Body of pancreas (tissue), 4 donors: Measurements from ENCODE around the gene ARHGAP1. TPM values are rescaled to one million over a fixed set of nuclear protein-coding genes. Genes with fewer than 3 reads are reported as not detected.
"Not testable (repeated sequence)": the region's sequence is repeated elsewhere in the genome, so short reads cannot be mapped to it uniquely, and the experiment has no call there.

Experiments
- ATAC-seq: fragments of 150-250 bp; one replicate; pipeline ENCODE4 v1.9.1; 2016
- DNase-seq, 4 donors: peaks; one replicate each; pipeline ENCODE4 v3.0.0-alpha.2; 2019
- H3K27ac ChIP-seq, 4 donors: fragments of 200-600 bp; sonication (generic); 1 replicate in 3 of 4; 2 replicates in 1 of 4; pipeline versions ENCODE4 v1.5.1 to v1.6.1; 2016 to 2019; ENCODE audit warnings: mild to moderate bottlenecking in 1 of 4, mixed read lengths in 1 of 4, moderate library complexity in 1 of 4
- H3K27me3 ChIP-seq, 2 donors: fragments of 200-600 bp; sonication (generic); one replicate each; pipeline ENCODE4 v1.6.0; 2016; ENCODE audit warnings: mild to moderate bottlenecking in 1 of 2
- H3K36me3 ChIP-seq, 2 donors: fragments of 200-600 bp; sonication (generic); replicated peaks in 1 of 2; 2 replicates each; pipeline ENCODE4 v1.5.1; 2016; ENCODE audit warnings: low read depth in 2 of 2; ENCODE audit not compliant: insufficient read depth in 1 of 2
- H3K4me1 ChIP-seq: fragments of 200-600 bp; sonication (generic); one replicate; pipeline ENCODE4 v1.6.0; 2016
- H3K4me3 ChIP-seq, 2 donors: fragments of 200-600 bp; sonication (generic); 1 replicate in 1 of 2; 2 replicates in 1 of 2; pipeline ENCODE4 v1.5.1; 2016 to 2019
- H3K9me3 ChIP-seq, 3 donors: fragments of 200-600 bp; sonication (generic); 1 replicate in 2 of 3; 2 replicates in 1 of 3; pipeline ENCODE4 v1.5.1; 2016
- POLR2A ChIP-seq, 3 donors: fragments of 450-650 bp; IDR thresholded peaks; one replicate each; pipeline ENCODE4 v1.6.1; 2016; ENCODE audit warnings: antibody characterized with exemption in 3 of 3, mild to moderate bottlenecking in 2 of 3
- WGBS, 2 donors: methylation state at CpG; one replicate each; pipeline ENCODE4 v1.1.5; 2017; 5-methylcytosine and 5-hydroxymethylcytosine counted together
- intact Hi-C: fragments of 100-400 bp; cut with DNase I; formaldehyde crosslinking; loops from one replicate; pipeline ENCODE4 v1.15.1; 2023
- total RNA-seq, 2 donors: library from RNA; depleted of rRNA; stranded (reverse); fragments of >200 nt; gene quantifications; one replicate each; pipeline ENCODE4 v1.1.0, GENCODE V29; 2016
- TF ChIP-seq, protein P1 (sequence below), 7 experiments: fragments of 450-650 bp in 4 of 7; fragments of 200-600 bp in 3 of 7; sonication (generic) in 3 of 7; IDR thresholded peaks; one replicate each; pipeline ENCODE4 v1.5.1; 2016 to 2019; ENCODE audit warnings: antibody characterized with exemption in 7 of 7

Gene ARHGAP1
- total RNA-seq, 2 donors from 2014 or later: 27.8 to 43.5 TPM

GRCh38 chr11:46721286-46721685, 20.9 kb upstream of the ARHGAP1 start:
- no peaks in the 10 kb centered on the region for H3K9me3 ChIP-seq
- no peak overlapping the region for H3K27ac ChIP-seq
- no peak overlapping the region for H3K4me3 ChIP-seq
- no peak for ATAC-seq
- no peaks in the 10 kb centered on the region for H3K27me3 ChIP-seq
- TF ChIP-seq POLR2A (IDR thresholded peaks at IDR 0.05): no peak
- TF ChIP-seq, protein P1, sequence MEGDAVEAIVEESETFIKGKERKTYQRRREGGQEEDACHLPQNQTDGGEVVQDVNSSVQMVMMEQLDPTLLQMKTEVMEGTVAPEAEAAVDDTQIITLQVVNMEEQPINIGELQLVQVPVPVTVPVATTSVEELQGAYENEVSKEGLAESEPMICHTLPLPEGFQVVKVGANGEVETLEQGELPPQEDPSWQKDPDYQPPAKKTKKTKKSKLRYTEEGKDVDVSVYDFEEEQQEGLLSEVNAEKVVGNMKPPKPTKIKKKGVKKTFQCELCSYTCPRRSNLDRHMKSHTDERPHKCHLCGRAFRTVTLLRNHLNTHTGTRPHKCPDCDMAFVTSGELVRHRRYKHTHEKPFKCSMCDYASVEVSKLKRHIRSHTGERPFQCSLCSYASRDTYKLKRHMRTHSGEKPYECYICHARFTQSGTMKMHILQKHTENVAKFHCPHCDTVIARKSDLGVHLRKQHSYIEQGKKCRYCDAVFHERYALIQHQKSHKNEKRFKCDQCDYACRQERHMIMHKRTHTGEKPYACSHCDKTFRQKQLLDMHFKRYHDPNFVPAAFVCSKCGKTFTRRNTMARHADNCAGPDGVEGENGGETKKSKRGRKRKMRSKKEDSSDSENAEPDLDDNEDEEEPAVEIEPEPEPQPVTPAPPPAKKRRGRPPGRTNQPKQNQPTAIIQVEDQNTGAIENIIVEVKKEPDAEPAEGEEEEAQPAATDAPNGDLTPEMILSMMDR (IDR thresholded peaks at IDR 0.05): no peak
- no peaks in the 10 kb centered on the region for H3K36me3 ChIP-seq
- H3K4me1 ChIP-seq: peaks cover 9% of the 10 kb centered on the region
- WGBS, 2 donors: 78 to 83% methylated on average over 6 of the region's 6 CpGs
- DNase-seq: no peak
- intact Hi-C loops: no loop called here

DNA sequence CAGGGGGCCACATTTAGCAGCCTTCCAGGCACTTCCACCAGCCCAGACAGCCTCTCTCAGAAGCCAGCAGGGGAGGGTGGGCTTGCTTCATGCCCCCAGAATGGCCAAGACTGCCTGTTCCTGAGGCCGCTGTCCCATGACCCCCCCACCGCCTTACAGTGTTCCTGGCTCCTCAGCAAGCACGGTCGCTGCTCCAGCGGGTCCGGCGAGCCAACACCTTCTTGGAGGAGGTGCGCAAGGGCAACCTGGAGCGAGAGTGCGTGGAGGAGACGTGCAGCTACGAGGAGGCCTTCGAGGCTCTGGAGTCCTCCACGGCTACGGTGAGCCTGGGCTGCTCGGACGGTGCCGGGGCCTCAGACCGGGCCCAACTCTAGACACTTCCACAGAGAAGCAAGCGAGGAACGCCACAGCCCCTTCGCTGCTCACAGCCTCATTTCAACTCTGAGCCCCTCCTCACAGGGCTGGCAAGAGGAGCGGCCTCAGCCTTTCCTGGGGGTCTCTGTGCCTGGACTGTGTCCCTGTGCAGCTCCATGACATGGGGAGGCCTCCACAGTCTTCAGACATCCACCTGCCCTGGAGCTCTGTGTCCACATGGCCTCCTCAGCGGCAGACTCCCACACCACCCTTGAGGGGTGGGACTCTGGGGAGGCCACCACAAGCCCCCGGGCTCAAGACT, 19.3 kb upstream of the ARHGAP1 start:
- Histone ChIP-seq H3K4me3 (no peak overlapping the region), H3K4me1 (peaks cover 9% of the 10 kb centered on the region), H3K27me3 (no peaks in the 10 kb centered on the region), H3K27ac (no peak overlapping the region), H3K9me3 (no peaks in the 10 kb centered on the region), H3K36me3 (no peaks in the 10 kb centered on the region)
- 91 to 93% methylated on average over 22 to 25 of the region's 25 CpGs for WGBS, 2 donors
- TF ChIP-seq, protein P1 (IDR thresholded peaks at IDR 0.05): no peak
- no peak for TF ChIP-seq POLR2A (IDR thresholded peaks at IDR 0.05)
- intact Hi-C loops: no loop called here
- ATAC-seq (no peak), DNase-seq (no peak)

DNA sequence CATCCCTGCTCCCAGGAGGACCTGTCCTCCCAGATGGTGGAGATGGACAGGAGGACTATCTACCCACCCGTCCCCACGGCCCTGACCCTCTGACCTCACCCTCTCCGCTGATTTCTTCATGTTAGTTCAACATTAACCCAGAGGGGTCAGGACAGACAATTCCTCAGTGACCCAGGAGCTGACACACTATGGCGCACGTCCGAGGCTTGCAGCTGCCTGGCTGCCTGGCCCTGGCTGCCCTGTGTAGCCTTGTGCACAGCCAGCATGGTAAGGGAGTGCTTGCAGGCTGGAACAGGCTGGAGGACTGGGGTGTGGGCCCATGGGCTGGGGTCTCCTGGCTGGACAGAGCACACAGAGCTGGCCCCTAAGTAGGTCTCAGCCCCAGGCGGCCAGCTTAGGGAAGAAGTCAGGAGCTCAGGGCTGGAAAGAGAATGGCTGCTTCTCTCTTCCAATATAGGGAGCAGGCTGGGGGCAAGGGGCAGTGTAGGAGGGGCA, 18.7 kb upstream of the ARHGAP1 start, which contains the start of gene F2:
TSS of gene F2 (plus strand) at position 166 of the 495 bp plus-strand sequence. CDS start at position 189, 23 bp downstream.
- DNase-seq (no peak), ATAC-seq (no peak)
- no peaks in the 10 kb centered on the region for H3K9me3 ChIP-seq
- TF ChIP-seq, protein P1 (IDR thresholded peaks at IDR 0.05): no peak
- no peak for TF ChIP-seq POLR2A (IDR thresholded peaks at IDR 0.05)
- intact Hi-C loops: no loop called here
- no peaks in the 10 kb centered on the region for H3K27me3 ChIP-seq
- 49% methylated on average over 3 to 7 of the region's 7 CpGs for WGBS, 2 donors
- no peaks in the 10 kb centered on the region for H3K36me3 ChIP-seq
- H3K4me1 ChIP-seq: peaks cover 9% of the 10 kb centered on the region
- H3K4me3 ChIP-seq: no peak within 1 kb of the TSS
- no peak within 1 kb of the TSS for H3K27ac ChIP-seq

DNA sequence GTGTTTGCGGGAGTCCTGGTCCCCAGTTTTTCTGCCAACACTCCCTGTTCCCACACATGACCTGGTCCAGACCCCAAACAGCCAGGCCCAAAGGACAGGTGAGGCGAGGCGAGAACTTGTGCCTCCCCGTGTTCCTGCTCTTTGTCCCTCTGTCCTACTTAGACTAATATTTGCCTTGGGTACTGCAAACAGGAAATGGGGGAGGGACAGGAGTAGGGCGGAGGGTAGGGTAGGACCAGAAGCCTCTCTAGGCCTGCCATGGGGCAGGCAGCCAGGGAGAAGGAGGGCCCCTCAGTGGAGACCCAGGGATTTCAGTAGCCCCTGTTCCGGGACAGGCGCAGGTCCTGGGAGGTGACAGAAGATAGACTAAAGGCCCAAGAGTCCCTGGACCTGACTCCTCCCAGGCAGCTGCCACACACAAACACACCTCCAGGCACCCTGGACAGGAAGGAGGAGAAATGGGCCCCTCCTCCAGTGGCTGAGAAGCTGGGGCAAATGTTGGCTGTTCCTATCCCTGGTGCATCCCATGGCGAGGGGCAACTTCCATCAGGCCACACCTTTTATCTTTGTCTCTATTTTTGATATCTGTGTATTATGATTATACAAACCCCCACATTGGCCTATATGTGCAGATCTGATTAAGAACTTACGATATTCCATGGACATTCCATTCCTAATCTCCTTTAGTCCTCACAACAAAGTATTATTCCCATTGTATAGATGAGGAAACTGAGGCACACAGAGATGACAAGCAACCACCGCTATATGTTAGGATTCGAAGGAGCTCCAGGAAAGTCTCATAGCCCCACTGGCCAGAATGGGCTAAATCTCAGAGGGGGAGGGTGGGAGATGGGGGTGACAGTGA, 18.0 kb upstream of the ARHGAP1 start:
- TF ChIP-seq POLR2A (IDR thresholded peaks at IDR 0.05): no peak
- TF ChIP-seq, protein P1 (IDR thresholded peaks at IDR 0.05): no peak
- WGBS, 2 donors: 62 to 73% methylated on average over 11 of the region's 11 CpGs
- no peak overlapping the region for H3K27ac ChIP-seq
- no peaks in the 10 kb centered on the region for H3K27me3 ChIP-seq
- ATAC-seq (no peak), DNase-seq (peak in 3 of 4 donors; percentile 20 to 52 (median 23))
- intact Hi-C loops: no loop called here
- peaks cover 9% of the 10 kb centered on the region for H3K4me1 ChIP-seq
- no peak overlapping the region for H3K4me3 ChIP-seq
- no peaks in the 10 kb centered on the region for H3K9me3 ChIP-seq
- no peaks in the 10 kb centered on the region for H3K36me3 ChIP-seq

DNA sequence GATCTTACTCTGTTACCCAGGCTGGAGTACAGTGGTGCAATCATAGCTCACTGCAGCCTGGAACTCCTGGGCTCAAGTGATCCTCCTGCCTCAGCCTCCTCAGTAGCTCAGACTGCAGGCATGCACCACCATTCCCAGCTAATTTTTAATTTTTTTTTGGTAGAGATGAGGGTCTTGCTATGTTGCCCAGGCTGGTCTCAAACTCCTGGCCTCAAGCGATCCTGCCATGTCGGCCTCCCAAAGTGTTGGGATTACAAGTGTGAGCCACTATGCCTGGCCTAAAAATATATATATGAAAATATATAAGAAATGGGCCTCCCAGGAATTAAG, 17.4 kb upstream of the ARHGAP1 start:
- H3K4me1 ChIP-seq, H3K4me3 ChIP-seq, H3K27me3 ChIP-seq, H3K27ac ChIP-seq, DNase-seq, H3K36me3 ChIP-seq, H3K9me3 ChIP-seq, intact Hi-C loops, ATAC-seq: not testable (repeated sequence)
- WGBS, 2 donors: 100% methylated on average over 2 of the region's 2 CpGs
